Activated CD4-positive, alpha-beta T cell treated with anti-CD3 and anti-CD28 coated beads, Interleukin-2, amount 50 U/mL, for 48 hours (primary cell): Measurements from ENCODE around the gene COQ9.
"Not testable (repeated sequence)": the region's sequence is repeated elsewhere in the genome, so short reads cannot be mapped to it uniquely, and the experiment has no call there.

Source experiments
- DNase-seq, 2 experiments: peaks; one replicate each; pipeline ENCODE4 v3.0.0-alpha.2; 2020

COQ9 gene

GRCh38 chr16:57427307-57427706, 20.0 kb upstream of the COQ9 start:
- no peak for DNase-seq

- DNase-seq = no peak
Observed at GRCh38 chr16:57427824-57428223, 19.5 kb upstream of the COQ9 start.

- no peak for DNase-seq
Observed at GRCh38 chr16:57430955-57431354, 16.3 kb upstream of the COQ9 start.

GRCh38 chr16:57432505-57432904, 14.8 kb upstream of the COQ9 start:
- DNase-seq = no peak

- no peak for DNase-seq
Observed at GRCh38 chr16:57432989-57433388, 14.3 kb upstream of the COQ9 start.

- DNase-seq = no peak
Observed at GRCh38 chr16:57434003-57434402, 13.3 kb upstream of the COQ9 start.

- DNase-seq = no peak
Observed at GRCh38 chr16:57435838-57436237, 11.4 kb upstream of the COQ9 start.

GRCh38 chr16:57439947-57440346, 7.3 kb upstream of the COQ9 start:
- not testable (repeated sequence) for DNase-seq

GRCh38 chr16:57440551-57440950, 6.7 kb upstream of the COQ9 start:
- DNase-seq = not testable (repeated sequence)

- no peak for DNase-seq
Observed at GRCh38 chr16:57444711-57445110, 2.6 kb upstream of the COQ9 start.

GRCh38 chr16:57445510-57445909, 1.8 kb upstream of the COQ9 start:
- DNase-seq = no peak

GRCh38 chr16:57446531-57447185, 621 bp upstream of the COQ9 start:
- DNase-seq = peak in 1 of 2 experiments; percentile 42

- DNase-seq = no peak
Observed at GRCh38 chr16:57452021-57452420, 4.7 kb downstream of the COQ9 start.

- DNase-seq = peak; percentile 94
Observed at GRCh38 chr16:57462209-57462977, 15.1 kb downstream of the COQ9 start, which contains the start of gene POLR2C. TSS of gene POLR2C (plus strand) at chr16:57462679. CDS start at chr16:57462725, 46 bp downstream.

GRCh38 chr16:57462978-57463362, 15.7 kb downstream of the COQ9 start:
- peak in 1 of 2 experiments; percentile 17 for DNase-seq

- DNase-seq = no peak
Observed at GRCh38 chr16:57464523-57464922, 17.2 kb downstream of the COQ9 start.

GRCh38 chr16:57468346-57468745, 21.1 kb downstream of the COQ9 start:
- no peak for DNase-seq

- DNase-seq = no peak
Observed at GRCh38 chr16:57469046-57469445, 21.8 kb downstream of the COQ9 start.

- no peak for DNase-seq
Observed at GRCh38 chr16:57469917-57470470, 22.7 kb downstream of the COQ9 start.

- no peak for DNase-seq
Observed at GRCh38 chr16:57470711-57471110, 23.4 kb downstream of the COQ9 start.

- no peak for DNase-seq
Observed at GRCh38 chr16:57471209-57471608, 23.9 kb downstream of the COQ9 start.

- DNase-seq = no peak
Observed at GRCh38 chr16:57471852-57472664, 24.8 kb downstream of the COQ9 start.

GRCh38 chr16:57472665-57473060, 25.4 kb downstream of the COQ9 start:
- DNase-seq = no peak
